ENCODE data around the gene MGAT4D.

DNA sequence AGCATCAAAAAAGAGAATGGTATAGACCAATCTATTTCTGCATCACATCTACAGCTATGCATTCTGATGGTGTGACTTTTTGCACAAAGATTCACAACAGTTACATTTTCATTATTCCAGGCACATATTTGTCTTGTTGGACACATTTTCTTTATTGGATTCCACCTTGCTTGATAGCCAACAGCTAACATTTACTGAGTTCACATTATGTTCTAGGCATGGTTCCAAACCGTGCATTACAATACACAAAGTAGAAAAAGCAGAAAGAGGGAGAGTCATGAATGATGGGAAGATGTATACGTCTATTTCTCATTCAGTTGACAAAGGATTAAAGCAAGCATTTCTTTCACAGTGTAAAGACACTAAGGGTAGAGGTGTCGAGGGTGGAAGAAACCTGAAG lies 47.7 kb downstream of the MGAT4D start:
- TF ChIP-seq EZH2 (IDR thresholded peaks at IDR 0.05; ENCODE audit: low read depth, unreplicated experiment) (no peak), STAT1 (IDR thresholded peaks at IDR 0.05; ENCODE audit: unreplicated experiment) (no peak), NANOG (IDR thresholded peaks at IDR 0.05; ENCODE audit: borderline replicate concordance) (no peak), CTCF (conservative IDR thresholded peaks at IDR 0.05; ENCODE audit: low read depth in 2 of 2) (no peak), POLR2AphosphoS5 (IDR thresholded peaks at IDR 0.05; ENCODE audit: low read depth) (no peak), CREB1 (CRISPR knock-in tag; IDR thresholded peaks at IDR 0.05; ENCODE audit: low read depth) (no peak), EZH2phosphoT487 (IDR thresholded peaks at IDR 0.05; ENCODE audit: unreplicated experiment) (no peak)

Data from GM23338 (cell line).